PC-9 (cell line): ENCODE measurements around the gene CMSS1. TPM values are rescaled to one million over a fixed set of nuclear protein-coding genes. Genes with fewer than 3 reads are reported as not detected.

Source experiments
- BruUV-seq: library from RNA; stranded (reverse); fragments of 400-500 nt; replicated peaks from 2 replicates; lab custom pipeline; 2021; lab: Mats Ljungman, UMichigan
- CTCF ChIA-PET: fragments of 300-600 bp; sonication (Branson Sonifier 250); formaldehyde crosslinking; loops from one replicate; lab custom pipeline; 2022; ENCODE audit warnings: antibody characterized with exemption; lab: Charles Lee
- POLR2A ChIA-PET: fragments of 300-600 bp; sonication (Branson Sonifier 250); formaldehyde crosslinking; loops from one replicate; lab custom pipeline; 2022; ENCODE audit warnings: antibody characterized with exemption; ENCODE audit not compliant: unreplicated experiment; lab: Charles Lee
- DNase-seq, 2 experiments: peaks; one replicate each; pipeline versions ENCODE4 v3.0.0 to v3.0.0-alpha.2; 2015 to 2022; ENCODE audit warnings: mixed read lengths in 1 of 2
- H2AFZ ChIP-seq: fragments of 200-600 bp; sonication (generic); 2 replicates; pipeline ENCODE4 v1.8.1; 2017; ENCODE audit warnings: antibody characterized with exemption
- H3F3A ChIP-seq: fragments of 200-600 bp; sonication (generic); 2 replicates; pipeline ENCODE4 v1.8.1; 2017; ENCODE audit warnings: antibody characterized with exemption, mild to moderate bottlenecking, low read depth; ENCODE audit not compliant: insufficient read depth
- H3K27ac ChIP-seq: fragments of 200-600 bp; sonication (generic); 2 replicates; pipeline ENCODE4 v1.6.1; 2016; ENCODE audit warnings: mixed run types
- H3K27me3 ChIP-seq: fragments of 200-600 bp; sonication (generic); 2 replicates; pipeline ENCODE4 v1.6.1; 2016; ENCODE audit warnings: low read depth, mixed run types; ENCODE audit not compliant: insufficient read depth
- H3K36me3 ChIP-seq: fragments of 200-600 bp; sonication (generic); 2 replicates; pipeline ENCODE4 v1.6.1; 2016; ENCODE audit warnings: low read depth, mixed run types
- H3K4me1 ChIP-seq: fragments of 200-600 bp; sonication (generic); replicated peaks from 2 replicates; pipeline ENCODE4 v1.6.1; 2016; ENCODE audit warnings: mixed run types; ENCODE audit not compliant: insufficient read depth
- H3K4me2 ChIP-seq: fragments of 200-600 bp; sonication (generic); 2 replicates; pipeline ENCODE4 v1.6.1; 2017; ENCODE audit warnings: mixed run types
- H3K4me3 ChIP-seq: fragments of 200-600 bp; sonication (generic); 2 replicates; pipeline ENCODE4 v1.6.1; 2016; ENCODE audit warnings: mixed run types
- H3K79me2 ChIP-seq: fragments of 200-600 bp; sonication (generic); 2 replicates; pipeline ENCODE4 v1.6.1; 2017; ENCODE audit warnings: low read depth, mixed run types
- H3K9me2 ChIP-seq: fragments of 200-600 bp; sonication (generic); 2 replicates; pipeline ENCODE4 v1.8.1; 2017; ENCODE audit warnings: mild to moderate bottlenecking; ENCODE audit not compliant: insufficient read depth
- H3K9me3 ChIP-seq: fragments of 200-600 bp; sonication (generic); 2 replicates; pipeline ENCODE4 v1.8.1; 2016; ENCODE audit warnings: low read depth; ENCODE audit not compliant: insufficient read depth
- H4K20me1 ChIP-seq: fragments of 200-600 bp; sonication (generic); 2 replicates; pipeline ENCODE4 v1.8.1; 2017; ENCODE audit not compliant: insufficient read depth
- EZH2 ChIP-seq: fragments of 200-600 bp; sonication (generic); IDR thresholded peaks from 2 replicates; pipeline ENCODE4 v1.8.0; 2017; ENCODE audit warnings: antibody characterized with exemption, low read depth
- intact Hi-C: fragments of 100-400 bp; cut with micrococcal nuclease; formaldehyde crosslinking; loops from one replicate; pipeline ENCODE4 v1.10.0; 2022; ENCODE audit not compliant: unreplicated experiment
- total RNA-seq: library from RNA; stranded (reverse); gene quantifications from 2 replicates; pipeline ENCODE4 v1.2.3, GENCODE V29; 2021
- TF ChIP-seq, protein P1 (sequence below): fragments of 200-600 bp; sonication (generic); conservative IDR thresholded peaks from 2 replicates; pipeline ENCODE4 v1.6.1; 2017; ENCODE audit warnings: mixed run types, antibody characterized with exemption, mild to moderate bottlenecking, moderate library complexity

CMSS1 gene
- total RNA-seq, 1 experiment from 2014 or later, result 98.9 TPM

GRCh38 chr3:100149130-100149529 is 331.5 kb downstream of the CMSS1 start:
- Histone ChIP-seq H3F3A (no peaks in the 10 kb centered on the region), H4K20me1 (no peaks in the 10 kb centered on the region), H3K9me2 (no peaks in the 10 kb centered on the region), H3K4me1 (no peaks in the 10 kb centered on the region), H3K27ac (no peak overlapping the region), H3K9me3 (no peaks in the 10 kb centered on the region; the same call in 1 of the 2 replicates), H3K27me3 (no peaks in the 10 kb centered on the region), H3K4me2 (no peak overlapping the region), H3K79me2 (no peaks in the 10 kb centered on the region), H2AFZ (no peak overlapping the region), H3K4me3 (no peak overlapping the region), H3K36me3 (peaks cover 9% of the 10 kb centered on the region)
- CTCF ChIA-PET, result no interaction called here
- intact Hi-C loops, result no loop called here
- no peak for TF ChIP-seq EZH2
- TF ChIP-seq, protein P1, sequence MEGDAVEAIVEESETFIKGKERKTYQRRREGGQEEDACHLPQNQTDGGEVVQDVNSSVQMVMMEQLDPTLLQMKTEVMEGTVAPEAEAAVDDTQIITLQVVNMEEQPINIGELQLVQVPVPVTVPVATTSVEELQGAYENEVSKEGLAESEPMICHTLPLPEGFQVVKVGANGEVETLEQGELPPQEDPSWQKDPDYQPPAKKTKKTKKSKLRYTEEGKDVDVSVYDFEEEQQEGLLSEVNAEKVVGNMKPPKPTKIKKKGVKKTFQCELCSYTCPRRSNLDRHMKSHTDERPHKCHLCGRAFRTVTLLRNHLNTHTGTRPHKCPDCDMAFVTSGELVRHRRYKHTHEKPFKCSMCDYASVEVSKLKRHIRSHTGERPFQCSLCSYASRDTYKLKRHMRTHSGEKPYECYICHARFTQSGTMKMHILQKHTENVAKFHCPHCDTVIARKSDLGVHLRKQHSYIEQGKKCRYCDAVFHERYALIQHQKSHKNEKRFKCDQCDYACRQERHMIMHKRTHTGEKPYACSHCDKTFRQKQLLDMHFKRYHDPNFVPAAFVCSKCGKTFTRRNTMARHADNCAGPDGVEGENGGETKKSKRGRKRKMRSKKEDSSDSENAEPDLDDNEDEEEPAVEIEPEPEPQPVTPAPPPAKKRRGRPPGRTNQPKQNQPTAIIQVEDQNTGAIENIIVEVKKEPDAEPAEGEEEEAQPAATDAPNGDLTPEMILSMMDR, result no peak
- POLR2A ChIA-PET, result no interaction called here
- no TSS peak for BruUV-seq
- no peak for DNase-seq

GRCh38 chr3:100149713-100150415 is 332.2 kb downstream of the CMSS1 start:
- no peaks in the 10 kb centered on the region for H3K27me3 ChIP-seq
- peaks cover 9% of the 10 kb centered on the region for H3K36me3 ChIP-seq
- H3K27ac ChIP-seq, result no peak overlapping the region
- TF ChIP-seq EZH2, result no peak
- TF ChIP-seq, protein P1, result no peak
- no peaks in the 10 kb centered on the region for H3K79me2 ChIP-seq
- no TSS peak for BruUV-seq
- POLR2A ChIA-PET, result no interaction called here
- no peaks in the 10 kb centered on the region for H3K4me1 ChIP-seq
- intact Hi-C loops, result no loop called here
- H4K20me1 ChIP-seq, result no peaks in the 10 kb centered on the region
- H3K4me3 ChIP-seq, result no peak overlapping the region
- H3K4me2 ChIP-seq, result no peak overlapping the region
- no peaks in the 10 kb centered on the region for H3K9me2 ChIP-seq
- CTCF ChIA-PET, result interaction anchor here (0.6 kb wide), 1 partner anchor 102 kb away, joined by 4 read pairs; no protein-coding TSS in a partner anchor
- H3F3A ChIP-seq, result no peaks in the 10 kb centered on the region
- H2AFZ ChIP-seq, result no peak overlapping the region
- DNase-seq, result no peak
- peaks cover 4% of the 10 kb centered on the region for H3K9me3 ChIP-seq

DNA sequence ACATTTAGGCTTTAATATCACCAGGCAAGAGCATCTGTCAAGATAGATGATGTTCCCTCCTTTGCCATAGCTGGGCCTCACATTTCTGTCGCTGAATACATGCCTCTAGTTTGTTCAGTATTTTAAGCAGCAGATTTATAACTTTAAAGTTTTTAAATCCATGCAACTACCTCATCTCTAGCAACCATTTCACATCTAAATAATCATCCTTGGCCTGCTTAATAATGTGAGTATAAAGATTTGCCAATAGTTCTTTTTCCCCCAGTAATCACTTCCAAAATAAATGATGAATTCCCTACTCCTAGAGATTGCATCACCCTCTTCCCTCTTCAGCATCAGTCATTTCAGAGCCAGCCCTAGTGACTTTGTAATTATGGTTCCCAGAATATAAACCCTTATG is 332.8 kb downstream of the CMSS1 start:
- ChIA-PET CTCF (no interaction called here), POLR2A (no interaction called here)
- no peaks in the 10 kb centered on the region for H3K4me1 ChIP-seq
- no TSS peak for BruUV-seq
- no peaks in the 10 kb centered on the region for H3F3A ChIP-seq
- H3K9me3 ChIP-seq, result peaks cover 10% of the 10 kb centered on the region
- no peaks in the 10 kb centered on the region for H3K9me2 ChIP-seq
- no peak for TF ChIP-seq EZH2
- TF ChIP-seq, protein P1, result no peak
- H3K36me3 ChIP-seq, result peaks cover 15% of the 10 kb centered on the region
- no peak overlapping the region for H3K4me2 ChIP-seq
- no peaks in the 10 kb centered on the region for H3K79me2 ChIP-seq
- no peaks in the 10 kb centered on the region for H4K20me1 ChIP-seq
- DNase-seq, result no peak
- no peak overlapping the region for H3K4me3 ChIP-seq
- H3K27me3 ChIP-seq, result no peaks in the 10 kb centered on the region
- H3K27ac ChIP-seq, result no peak overlapping the region
- intact Hi-C loops, result no loop called here
- H2AFZ ChIP-seq, result no peak overlapping the region
